H9 (cell line): ENCODE results near the gene SH3GL2. TPM values are rescaled to one million over a fixed set of nuclear protein-coding genes. Genes with fewer than 3 reads are reported as not detected.

Experiments
- DNase-seq: peaks from one replicate; pipeline ENCODE4 v3.0.0-alpha.2; 2017
- H2AFZ ChIP-seq: one replicate; pipeline ENCODE4 v1.6.1; 2013; ENCODE audit warnings: mild to moderate bottlenecking, low read length, control low read depth, moderate library complexity
- H2AK5ac ChIP-seq: 2 replicates; pipeline ENCODE4 v1.6.1; 2013; ENCODE audit warnings: low read length, control low read depth, mixed read lengths; ENCODE audit not compliant: insufficient read length
- H2BK120ac ChIP-seq: one replicate; pipeline ENCODE4 v1.6.1; 2013; ENCODE audit warnings: low read depth, mild to moderate bottlenecking, low read length, control low read depth, inconsistent platforms; ENCODE audit not compliant: poor library complexity, severe bottlenecking
- H2BK12ac ChIP-seq: 2 replicates; pipeline ENCODE4 v1.6.1; 2013; ENCODE audit warnings: low read length, control low read depth, mixed read lengths, low read depth; ENCODE audit not compliant: insufficient read length
- H2BK15ac ChIP-seq: 2 replicates; pipeline ENCODE4 v1.6.1; 2013; ENCODE audit warnings: low read depth, low read length, control low read depth
- H2BK20ac ChIP-seq: one replicate; pipeline ENCODE4 v1.6.1; 2013; ENCODE audit warnings: low read depth, mild to moderate bottlenecking, low read length, control low read depth, inconsistent platforms; ENCODE audit not compliant: poor library complexity, severe bottlenecking
- H2BK5ac ChIP-seq: 2 replicates; pipeline ENCODE4 v1.6.1; 2013; ENCODE audit warnings: low read length, control low read depth, mixed read lengths; ENCODE audit not compliant: insufficient read length
- H3K14ac ChIP-seq: 2 replicates; pipeline ENCODE4 v1.6.1; 2013; ENCODE audit warnings: low read length, control low read depth; ENCODE audit not compliant: insufficient read depth
- H3K18ac ChIP-seq: 2 replicates; pipeline ENCODE4 v1.6.1; 2013; ENCODE audit warnings: low read depth, mild to moderate bottlenecking, mixed read lengths, low read length, control low read depth; ENCODE audit not compliant: insufficient read length
- H3K23ac ChIP-seq: 2 replicates; pipeline ENCODE4 v1.6.1; 2013; ENCODE audit warnings: low read length, control low read depth, mixed read lengths, low read depth; ENCODE audit not compliant: insufficient read length
- H3K23me2 ChIP-seq: 2 replicates; pipeline ENCODE4 v1.6.1; 2013; ENCODE audit warnings: low read depth, mild to moderate bottlenecking, mixed read lengths, low read length, control low read depth; ENCODE audit not compliant: insufficient read length, poor library complexity, severe bottlenecking
- H3K27ac ChIP-seq: 2 replicates; pipeline ENCODE4 v1.5.1; 2013; ENCODE audit warnings: low read length, control low read depth, mixed read lengths, low read depth; ENCODE audit not compliant: insufficient read length
- H3K27me3 ChIP-seq: 2 replicates; pipeline ENCODE4 v1.6.1; 2013; ENCODE audit warnings: low read length, control low read depth, inconsistent platforms; ENCODE audit not compliant: insufficient read depth
- H3K4ac ChIP-seq: 2 replicates; pipeline ENCODE4 v1.6.1; 2013; ENCODE audit warnings: low read depth, mild to moderate bottlenecking, control low read depth, inconsistent platforms, low read length, moderate library complexity
- H3K4me1 ChIP-seq: 2 replicates; pipeline ENCODE4 v1.6.1; 2013; ENCODE audit warnings: low read length, control low read depth, inconsistent platforms; ENCODE audit not compliant: insufficient read depth
- H3K4me2 ChIP-seq: 2 replicates; pipeline ENCODE4 v1.6.1; 2013; ENCODE audit warnings: low read length, control low read depth, mixed read lengths; ENCODE audit not compliant: insufficient read length, insufficient read depth
- H3K56ac ChIP-seq: 2 replicates; pipeline ENCODE4 v1.6.1; 2013; ENCODE audit warnings: low read depth, mild to moderate bottlenecking, mixed read lengths, low read length, control low read depth; ENCODE audit not compliant: insufficient read length
- H3K79me1 ChIP-seq: 2 replicates; pipeline ENCODE4 v1.6.1; 2013; ENCODE audit warnings: low read depth, mild to moderate bottlenecking, moderate library complexity, low read length, control low read depth, inconsistent platforms; ENCODE audit not compliant: insufficient read depth, poor library complexity, severe bottlenecking
- H3K79me2 ChIP-seq: 2 replicates; pipeline ENCODE4 v1.6.1; 2013; ENCODE audit warnings: low read length, control low read depth, inconsistent platforms; ENCODE audit not compliant: insufficient read depth
- H3K9ac ChIP-seq: 2 replicates; pipeline ENCODE4 v1.6.1; 2013; ENCODE audit warnings: low read length, control low read depth, mixed read lengths; ENCODE audit not compliant: insufficient read length; ENCODE audit errors: extremely low read depth
- H3K9me3 ChIP-seq: one replicate; pipeline ENCODE4 v1.6.1; 2013; ENCODE audit warnings: low read depth, low read length, inconsistent platforms; ENCODE audit not compliant: control insufficient read depth
- H3T11ph ChIP-seq: one replicate; pipeline ENCODE4 v1.6.1; 2013; ENCODE audit warnings: mild to moderate bottlenecking, low read length, control low read depth, inconsistent platforms
- H4K20me1 ChIP-seq: one replicate; pipeline ENCODE4 v1.6.1; 2013; ENCODE audit not compliant: control insufficient read depth, insufficient read length, insufficient read depth
- H4K5ac ChIP-seq: 2 replicates; pipeline ENCODE4 v1.6.1; 2013; ENCODE audit warnings: low read depth, mild to moderate bottlenecking, mixed read lengths, low read length, control low read depth; ENCODE audit not compliant: insufficient read length
- H4K8ac ChIP-seq: replicated peaks from 2 replicates; pipeline ENCODE4 v1.6.1; 2013; ENCODE audit warnings: low read length, control low read depth, mixed read lengths, low read depth; ENCODE audit not compliant: insufficient read length
- H4K91ac ChIP-seq: 2 replicates; pipeline ENCODE4 v1.6.1; 2013; ENCODE audit warnings: low read depth, mild to moderate bottlenecking, moderate library complexity, mixed read lengths, low read length, control low read depth; ENCODE audit not compliant: insufficient read length
- H3K27ac Mint-ChIP-seq, 3 experiments: 2 replicates in 2 of 3; 3 replicates in 1 of 3; pipeline ENCODE4 v1.8.0; 2020 to 2021; ENCODE audit warnings: mixed read lengths in 3 of 3, mild to moderate bottlenecking in 1 of 3, moderate library complexity in 1 of 3
- H3K27me3 Mint-ChIP-seq: 2 replicates; pipeline ENCODE4 v1.8.0; 2021; ENCODE audit warnings: low read depth, mild to moderate bottlenecking, moderate library complexity, mixed read lengths
- H3K36me3 Mint-ChIP-seq, 3 experiments: 2 replicates in 2 of 3; 3 replicates in 1 of 3; pipeline ENCODE4 v1.8.0; 2020 to 2021; ENCODE audit warnings: low read depth in 3 of 3, mixed read lengths in 3 of 3; ENCODE audit not compliant: insufficient read depth in 1 of 3
- H3K4me1 Mint-ChIP-seq, 2 experiments: 2 replicates each; pipeline ENCODE4 v1.8.0; 2020; ENCODE audit warnings: mixed read lengths in 2 of 2
- H3K4me3 Mint-ChIP-seq, 2 experiments: 2 replicates in 1 of 2; 3 replicates in 1 of 2; pipeline ENCODE4 v1.8.0; 2020 to 2021; ENCODE audit warnings: mild to moderate bottlenecking in 2 of 2, mixed read lengths in 2 of 2, moderate library complexity in 1 of 2
- H3K9me3 Mint-ChIP-seq, 2 experiments: 2 replicates in 1 of 2; 3 replicates in 1 of 2; pipeline ENCODE4 v1.8.0; 2020; ENCODE audit warnings: mild to moderate bottlenecking in 2 of 2, mixed read lengths in 2 of 2, moderate library complexity in 1 of 2
- WGBS: extraction: QIAGEN DNeasy Blood & Tissue Kit; methylation state at CpG from one replicate; pipeline ENCODE4 v1.1.7; 2013; ENCODE audit warnings: missing lambda C conversion rate, low lambda C conversion rate, mixed read lengths; ENCODE audit not compliant: insufficient read length; ENCODE audit errors: extremely low coverage; 5-methylcytosine and 5-hydroxymethylcytosine counted together
- total RNA-seq: library from RNA; stranded (reverse); gene quantifications from 2 replicates; pipeline ENCODE4 v1.2.1, GENCODE V29; 2021
- TF ChIP-seq, protein P1 (sequence below): fragments of 200-600 bp; sonication (generic); conservative IDR thresholded peaks from 3 replicates; pipeline ENCODE4 v1.8.0; 2021; ENCODE audit warnings: antibody characterized with exemption, mild to moderate bottlenecking

The SH3GL2 gene
- total RNA-seq, 1 experiment from 2014 or later = 6.5 TPM

DNA sequence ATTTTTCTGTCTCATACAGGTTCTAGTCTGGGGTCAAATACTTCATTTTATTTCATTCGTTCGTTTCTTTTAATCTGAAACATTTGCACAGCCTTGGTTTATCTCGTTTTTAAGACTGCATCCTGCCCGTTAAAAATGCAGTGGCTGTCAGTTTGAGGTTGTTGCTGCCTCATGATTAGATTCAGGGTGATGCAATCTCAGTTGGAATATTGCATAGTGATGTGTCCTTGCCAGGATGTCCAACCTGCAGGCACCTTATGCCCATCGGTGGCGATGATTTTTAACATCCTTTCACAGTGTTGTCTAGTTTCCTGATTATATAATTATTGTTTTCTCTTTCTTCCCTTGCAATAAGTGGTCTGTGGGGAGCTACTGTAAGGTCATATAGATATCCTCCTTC, 45.1 kb downstream of the SH3GL2 start:
- Histone ChIP-seq H2BK120ac (no peak overlapping the region), H3K9ac (no peak overlapping the region), H3K4me1 (no peaks in the 10 kb centered on the region; the same call in 1 of the 2 replicates), H2BK20ac (no peak overlapping the region), H2BK15ac (no peak overlapping the region), H2BK12ac (no peak overlapping the region), H4K8ac (no peak overlapping the region), H3T11ph (no peak overlapping the region), H3K56ac (no peak overlapping the region), H4K20me1 (no peaks in the 10 kb centered on the region), H3K23me2 (no peaks in the 10 kb centered on the region), H3K23ac (no peak overlapping the region), H2AFZ (no peak overlapping the region), H2AK5ac (no peak overlapping the region), H3K4ac (no peak overlapping the region), H3K9me3 (no peaks in the 10 kb centered on the region), H3K79me1 (no peaks in the 10 kb centered on the region), H3K14ac (no peak overlapping the region), H4K91ac (no peak overlapping the region), H3K79me2 (no peaks in the 10 kb centered on the region), H4K5ac (no peak overlapping the region), H3K27me3 (no peaks in the 10 kb centered on the region), H3K4me2 (no peak overlapping the region), H2BK5ac (no peak overlapping the region), H3K27ac (no peak overlapping the region), H3K18ac (no peak overlapping the region)
- H3K27ac Mint-ChIP-seq = no peak overlapping the region
- no peaks in the 10 kb centered on the region for H3K9me3 Mint-ChIP-seq
- no peak overlapping the region for H3K4me3 Mint-ChIP-seq
- no peaks in the 10 kb centered on the region for H3K36me3 Mint-ChIP-seq
- H3K4me1 Mint-ChIP-seq = peaks cover 5 to 9% of the 10 kb centered on the region in 2 experiments
- WGBS = no CpG with 5 or more reads among the region's 6 CpGs
- no peaks in the 10 kb centered on the region; the same call in 1 of the 2 replicates for H3K27me3 Mint-ChIP-seq
- no peak for DNase-seq
- TF ChIP-seq, protein P1, sequence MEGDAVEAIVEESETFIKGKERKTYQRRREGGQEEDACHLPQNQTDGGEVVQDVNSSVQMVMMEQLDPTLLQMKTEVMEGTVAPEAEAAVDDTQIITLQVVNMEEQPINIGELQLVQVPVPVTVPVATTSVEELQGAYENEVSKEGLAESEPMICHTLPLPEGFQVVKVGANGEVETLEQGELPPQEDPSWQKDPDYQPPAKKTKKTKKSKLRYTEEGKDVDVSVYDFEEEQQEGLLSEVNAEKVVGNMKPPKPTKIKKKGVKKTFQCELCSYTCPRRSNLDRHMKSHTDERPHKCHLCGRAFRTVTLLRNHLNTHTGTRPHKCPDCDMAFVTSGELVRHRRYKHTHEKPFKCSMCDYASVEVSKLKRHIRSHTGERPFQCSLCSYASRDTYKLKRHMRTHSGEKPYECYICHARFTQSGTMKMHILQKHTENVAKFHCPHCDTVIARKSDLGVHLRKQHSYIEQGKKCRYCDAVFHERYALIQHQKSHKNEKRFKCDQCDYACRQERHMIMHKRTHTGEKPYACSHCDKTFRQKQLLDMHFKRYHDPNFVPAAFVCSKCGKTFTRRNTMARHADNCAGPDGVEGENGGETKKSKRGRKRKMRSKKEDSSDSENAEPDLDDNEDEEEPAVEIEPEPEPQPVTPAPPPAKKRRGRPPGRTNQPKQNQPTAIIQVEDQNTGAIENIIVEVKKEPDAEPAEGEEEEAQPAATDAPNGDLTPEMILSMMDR = no peak
